Lower lobe of right lung (tissue), 2 donors: ENCODE results near the gene C21orf91. TPM values are rescaled to one million over a fixed set of nuclear protein-coding genes. Genes with fewer than 3 reads are reported as not detected.
A peak's percentile ranks its signal among the peaks of the same experiment; 100 is the strongest.

Source experiments
- ATAC-seq, 2 donors: fragments of 200-7000 bp; cut with Tn5 transposase; one replicate each; pipeline ENCODE4 v1.9.1; 2020 to 2022; ENCODE audit warnings: mild to moderate bottlenecking in 2 of 2, moderate library complexity in 2 of 2
- DNase-seq: peaks from one replicate; pipeline ENCODE4 v3.0.0-alpha.2; 2020
- H3K27ac ChIP-seq: fragments of 200-600 bp; one replicate; pipeline ENCODE4 v1.8.0; 2022
- H3K27me3 ChIP-seq: fragments of 200-600 bp; one replicate; pipeline ENCODE4 v1.8.0; 2022; ENCODE audit warnings: low read depth
- H3K36me3 ChIP-seq: fragments of 200-600 bp; one replicate; pipeline ENCODE4 v1.8.0; 2022; ENCODE audit warnings: mild to moderate bottlenecking
- H3K4me1 ChIP-seq: fragments of 200-600 bp; one replicate; pipeline ENCODE4 v1.8.0; 2022
- H3K4me3 ChIP-seq: fragments of 200-600 bp; one replicate; pipeline ENCODE4 v1.8.0; 2022; ENCODE audit warnings: mild to moderate bottlenecking
- H3K9me3 ChIP-seq: fragments of 200-600 bp; one replicate; pipeline ENCODE4 v1.8.0; 2022
- CTCF ChIP-seq: fragments of 200-600 bp; IDR thresholded peaks from one replicate; pipeline ENCODE4 v1.8.0; 2022; ENCODE audit warnings: antibody characterized with exemption, mild to moderate bottlenecking
- intact Hi-C: fragments of 100-400 bp; cut with DNase I; formaldehyde crosslinking; loops from one replicate; pipeline ENCODE4 v1.11.0; 2022
- long read RNA-seq: library from polyadenylated mRNA; unstranded; transcript quantifications from one replicate; pipeline ENCODE4 v2.0.0, GENCODE V29; 2021
- total RNA-seq: library from RNA; stranded (reverse); fragmentation: NEBNext Ultra II Directional; extraction: Animal tissue kit (Norgen Biotek cat#: 25700); gene quantifications from one replicate; pipeline ENCODE4 v1.2.1, GENCODE V29; 2021
- donor health status: DM: no; HTN: yes; CAD: no; lungs with severe emphysema.

Gene C21orf91
- total RNA-seq = 24.8 TPM
- long read RNA-seq, full-length matches to known transcripts = 5 of 13 reads
- long read RNA-seq, partial matches to known transcripts = 2 of 13 reads
- long read RNA-seq, other reads (novel, unspliced or antisense) = 6 of 13 reads

GRCh38 chr21:17819114-17819876 is at the start of gene C21orf91:
Gene C21orf91 (minus strand): TSS chr21:17819356. CDS start chr21:17818318, 1,038 bp downstream.
- Histone ChIP-seq H3K36me3 (peaks cover 14% of the 10 kb centered on the region), H3K4me1 (peaks cover 32% of the 10 kb centered on the region), H3K4me3 (peak within 1 kb of the TSS; percentile 94), H3K27me3 (no peaks in the 10 kb centered on the region), H3K27ac (peak within 1 kb of the TSS; percentile 96), H3K9me3 (no peaks in the 10 kb centered on the region)
- DNase-seq = peak; percentile 94
- no peak for TF ChIP-seq CTCF
- ATAC-seq = peak; percentile 97 to 99
- intact Hi-C loops = no loop called here

- intact Hi-C loops = no loop called here
- no peak for DNase-seq
- no peak overlapping the region for H3K4me3 ChIP-seq
- no peaks in the 10 kb centered on the region for H3K36me3 ChIP-seq
- ATAC-seq = no peak
- no peaks in the 10 kb centered on the region for H3K4me1 ChIP-seq
- no peak overlapping the region for H3K27ac ChIP-seq
- TF ChIP-seq CTCF = no peak
- no peaks in the 10 kb centered on the region for H3K27me3 ChIP-seq
- no peaks in the 10 kb centered on the region for H3K9me3 ChIP-seq
These were observed 47.4 kb upstream of the C21orf91 start for GRCh38 chr21:17866590-17866989.

GRCh38 chr21:17859661-17860060 is 40.5 kb upstream of the C21orf91 start:
- Histone ChIP-seq H3K9me3 (no peaks in the 10 kb centered on the region), H3K4me1 (no peaks in the 10 kb centered on the region), H3K4me3 (no peak overlapping the region), H3K27me3 (no peaks in the 10 kb centered on the region), H3K27ac (no peak overlapping the region), H3K36me3 (no peaks in the 10 kb centered on the region)
- no peak for TF ChIP-seq CTCF
- no peak for DNase-seq
- intact Hi-C loops = no loop called here
- ATAC-seq = no peak

GRCh38 chr21:17858747-17859146 is 39.6 kb upstream of the C21orf91 start:
- no peak for TF ChIP-seq CTCF
- no peaks in the 10 kb centered on the region for H3K4me1 ChIP-seq
- no peak for ATAC-seq

GRCh38 chr21:17854745-17855144 is 35.6 kb upstream of the C21orf91 start:
- Histone ChIP-seq H3K4me3 (no peak overlapping the region), H3K4me1 (no peaks in the 10 kb centered on the region), H3K27me3 (no peaks in the 10 kb centered on the region), H3K36me3 (no peaks in the 10 kb centered on the region), H3K27ac (no peak overlapping the region), H3K9me3 (no peaks in the 10 kb centered on the region)
- intact Hi-C loops = no loop called here
- ATAC-seq (no peak), DNase-seq (no peak)
- TF ChIP-seq CTCF = no peak

More at GRCh38 chr21:17858747-17859146, 39.6 kb upstream of the C21orf91 start:
- Histone ChIP-seq H3K36me3 (no peaks in the 10 kb centered on the region), H3K27me3 (no peaks in the 10 kb centered on the region), H3K9me3 (no peaks in the 10 kb centered on the region), H3K4me3 (no peak overlapping the region), H3K27ac (no peak overlapping the region)
- intact Hi-C loops = no loop called here
- DNase-seq = no peak
